HK-2 (cell line): ENCODE results near the gene RAMACL.

Source experiments
- DNase-seq: peaks from one replicate; pipeline ENCODE4 v3.0.0-alpha.2; 2018; ENCODE audit not compliant: unreplicated experiment

Gene RAMACL

GRCh38 chr6:166575205-166575604 is 11.3 kb downstream of the RAMACL start:
- no peak for DNase-seq

GRCh38 chr6:166573511-166574216 is 12.8 kb downstream of the RAMACL start:
- no peak for DNase-seq

GRCh38 chr6:166572370-166573261 is 13.9 kb downstream of the RAMACL start:
- DNase-seq, result no peak

GRCh38 chr6:166570929-166571713 is 15.4 kb downstream of the RAMACL start:
- DNase-seq, result no peak

GRCh38 chr6:166569206-166569605 is 17.3 kb downstream of the RAMACL start:
- DNase-seq, result no peak

GRCh38 chr6:166567813-166568212 is 18.7 kb downstream of the RAMACL start:
- no peak for DNase-seq

- DNase-seq, result peak; percentile 22
Measured at GRCh38 chr6:166567107-166567506, 19.4 kb downstream of the RAMACL start.

GRCh38 chr6:166566026-166567011 is 20.2 kb downstream of the RAMACL start:
- DNase-seq, result no peak

- no peak for DNase-seq
Measured at GRCh38 chr6:166565084-166565967, 21.2 kb downstream of the RAMACL start.

GRCh38 chr6:166563805-166564204 is 22.7 kb downstream of the RAMACL start:
- no peak for DNase-seq

- DNase-seq, result no peak
Measured at GRCh38 chr6:166563200-166563599, 23.3 kb downstream of the RAMACL start.

GRCh38 chr6:166562726-166563125 is 23.8 kb downstream of the RAMACL start:
- no peak for DNase-seq

- DNase-seq, result no peak
Measured at GRCh38 chr6:166561771-166562359, 24.6 kb downstream of the RAMACL start.

- DNase-seq, result no peak
Measured at GRCh38 chr6:166560222-166560621, 26.3 kb downstream of the RAMACL start.

- DNase-seq, result no peak
Measured at GRCh38 chr6:166559662-166560061, 26.8 kb downstream of the RAMACL start.

- DNase-seq, result no peak
Measured at GRCh38 chr6:166559211-166559610, 27.3 kb downstream of the RAMACL start.

GRCh38 chr6:166558156-166559005 is 28.1 kb downstream of the RAMACL start:
- no peak for DNase-seq

- DNase-seq, result peak; percentile 71
Measured at GRCh38 chr6:166556863-166557322, 29.6 kb downstream of the RAMACL start.

GRCh38 chr6:166556336-166556735 is 30.1 kb downstream of the RAMACL start:
- DNase-seq, result no peak
